SK-N-SH (cell line): ENCODE measurements around the gene RIMS1. TPM values are rescaled to one million over a fixed set of nuclear protein-coding genes. Genes with fewer than 3 reads are reported as not detected.
A peak's percentile ranks its signal among the peaks of the same experiment; 100 is the strongest.

Experiments
- CTCF ChIA-PET: fragments of 300-600, 350-600 bp; formaldehyde crosslinking; extraction: SDS; loops from one replicate; lab custom pipeline; 2021; lab: Yijun Ruan, JAX
- POLR2A ChIA-PET: fragments of 350-600 bp; sonication (Branson Sonifier 250); formaldehyde crosslinking; extraction: SDS; loops from one replicate; lab custom pipeline; 2020; ENCODE audit warnings: antibody characterized with exemption, inconsistent platforms; lab: Yijun Ruan, JAX
- DNase-seq: peaks from one replicate; pipeline ENCODE4 v3.0.0; 2012
- H2AFZ ChIP-seq: fragments of 200-600 bp; sonication (generic); 2 replicates; pipeline ENCODE4 v1.8.1; 2016; ENCODE audit warnings: antibody characterized with exemption, mild to moderate bottlenecking, low read depth
- H3F3A ChIP-seq: fragments of 200-600 bp; sonication (generic); replicated peaks from 2 replicates; pipeline ENCODE3; 2016; ENCODE audit warnings: antibody characterized with exemption, mild to moderate bottlenecking; ENCODE audit not compliant: insufficient read depth
- H3K27ac ChIP-seq, 2 experiments: fragments of 200-500 bp in 1 of 2; fragments of 200-600 bp in 1 of 2; sonication (Bioruptor generic) in 1 of 2; sonication (generic), shearing (Covaris generic) in 1 of 2; 2 replicates each; pipeline versions ENCODE4 v1.5.1 to v1.6.1; 2014 to 2016; ENCODE audit warnings: low read depth in 2 of 2, inconsistent platforms in 1 of 2, low read length in 1 of 2, mild to moderate bottlenecking in 1 of 2, mixed read lengths in 1 of 2
- H3K27me3 ChIP-seq: fragments of 200-600 bp; sonication (generic), shearing (Covaris generic); 2 replicates; pipeline ENCODE4 v1.6.1; 2016; ENCODE audit warnings: mixed run types; ENCODE audit not compliant: insufficient read depth
- H3K36me3 ChIP-seq, 2 experiments: fragments of 200-500 bp in 1 of 2; fragments of 200-600 bp in 1 of 2; sonication (Bioruptor generic) in 1 of 2; sonication (generic) in 1 of 2; replicated peaks in 1 of 2; 2 replicates each; pipeline versions ENCODE3 to v1.5.1; 2014 to 2016; ENCODE audit warnings: low read length in 1 of 2, mild to moderate bottlenecking in 1 of 2; ENCODE audit not compliant: insufficient read depth in 2 of 2, control insufficient read depth in 1 of 2
- H3K4me1 ChIP-seq, 2 experiments: fragments of 200-500 bp in 1 of 2; fragments of 200-600 bp in 1 of 2; sonication (Bioruptor generic) in 1 of 2; sonication (generic), shearing (Covaris generic) in 1 of 2; 2 replicates each; pipeline versions ENCODE4 v1.5.1 to v1.6.1; 2014 to 2016; ENCODE audit warnings: low read depth in 1 of 2, low read length in 1 of 2, mixed run types in 1 of 2; ENCODE audit not compliant: insufficient read depth in 2 of 2, control insufficient read depth in 1 of 2
- H3K4me2 ChIP-seq: fragments of 200-600 bp; sonication (generic), shearing (Covaris generic); 2 replicates; pipeline ENCODE4 v1.6.1; 2017; ENCODE audit warnings: mixed run types
- H3K4me3 ChIP-seq, 2 experiments: fragments of 200-500 bp in 1 of 2; fragments of 200-600 bp in 1 of 2; sonication (Bioruptor generic) in 1 of 2; sonication (generic), shearing (Covaris generic) in 1 of 2; 2 replicates each; pipeline versions ENCODE4 v1.5.1 to v1.8.1; 2014 to 2016; ENCODE audit warnings: low read depth in 2 of 2, inconsistent platforms in 1 of 2, low read length in 1 of 2, mild to moderate bottlenecking in 1 of 2, mixed read lengths in 1 of 2, moderate library complexity in 1 of 2
- H3K79me2 ChIP-seq: fragments of 200-600 bp; sonication (generic); 2 replicates; pipeline ENCODE4 v1.8.1; 2017; ENCODE audit warnings: mild to moderate bottlenecking; ENCODE audit not compliant: insufficient read depth
- H3K9ac ChIP-seq: fragments of 200-600 bp; sonication (generic); 2 replicates; pipeline ENCODE4 v1.6.1; 2017; ENCODE audit warnings: mixed run types
- H3K9me2 ChIP-seq: fragments of 200-600 bp; sonication (generic); 2 replicates; pipeline ENCODE4 v1.6.1; 2017; ENCODE audit warnings: mixed run types
- H3K9me3 ChIP-seq: fragments of 200-600 bp; sonication (generic); 2 replicates; pipeline ENCODE4 v1.6.1; 2017; ENCODE audit warnings: mixed run types, mild to moderate bottlenecking, moderate library complexity
- H4K20me1 ChIP-seq: fragments of 200-600 bp; sonication (generic); 2 replicates; pipeline ENCODE4 v1.6.1; 2017; ENCODE audit warnings: mild to moderate bottlenecking, mixed run types; ENCODE audit not compliant: insufficient read depth
- ELF1 ChIP-seq: IDR thresholded peaks from 2 replicates; pipeline ENCODE4 v1.4.0; 2012
- EP300 ChIP-seq, 2 experiments: IDR thresholded peaks; 2 replicates each; pipeline versions ENCODE4 v1.4.0 to v1.6.1; 2012; ENCODE audit warnings: borderline replicate concordance in 1 of 2, low read depth in 1 of 2, low read length in 1 of 2
- EZH2phosphoT487 ChIP-seq: fragments of 200-600 bp; sonication (generic); IDR thresholded peaks from 2 replicates; pipeline ENCODE4 v1.6.1; 2017; ENCODE audit warnings: low read depth, mixed run types, mild to moderate bottlenecking, antibody characterized with exemption, moderate library complexity, borderline replicate concordance
- FOSL2 ChIP-seq: IDR thresholded peaks from 2 replicates; pipeline ENCODE4 v1.4.0; 2012; ENCODE audit warnings: low read depth, mild to moderate bottlenecking, moderate library complexity, borderline replicate concordance
- GABPA ChIP-seq: IDR thresholded peaks from 2 replicates; pipeline ENCODE4 v1.4.0; 2012; ENCODE audit warnings: low read depth, mild to moderate bottlenecking
- JUND ChIP-seq: IDR thresholded peaks from 2 replicates; pipeline ENCODE4 v1.4.0; 2012
- MAX ChIP-seq: IDR thresholded peaks from 2 replicates; pipeline ENCODE4 v1.4.0; 2012; ENCODE audit warnings: low read depth
- MEF2A ChIP-seq: IDR thresholded peaks from 2 replicates; pipeline ENCODE4 v1.4.0; 2012; ENCODE audit warnings: low read depth, borderline replicate concordance
- MXI1 ChIP-seq: IDR thresholded peaks from 2 replicates; pipeline ENCODE4 v1.6.1; 2012; ENCODE audit warnings: mild to moderate bottlenecking, low read depth, low read length, improper control_type of control experiment
- NFIC ChIP-seq: IDR thresholded peaks from 2 replicates; pipeline ENCODE4 v1.4.0; 2012; ENCODE audit warnings: borderline replicate concordance
- POLR2AphosphoS5 ChIP-seq: IDR thresholded peaks from 2 replicates; pipeline ENCODE4 v1.6.1; 2012; ENCODE audit warnings: low read depth, low read length
- RAD21 ChIP-seq: IDR thresholded peaks from 2 replicates; pipeline ENCODE4 v1.6.1; 2012; ENCODE audit warnings: mild to moderate bottlenecking, low read length
- REST ChIP-seq: IDR thresholded peaks from 2 replicates; pipeline ENCODE4 v1.6.1; 2012; ENCODE audit warnings: mild to moderate bottlenecking, low read depth, low read length, moderate library complexity
- RFX5 ChIP-seq: IDR thresholded peaks from 2 replicates; pipeline ENCODE4 v1.6.1; 2012; ENCODE audit warnings: mild to moderate bottlenecking, improper control_type of control experiment, low read length
- RXRA ChIP-seq: IDR thresholded peaks from 2 replicates; pipeline ENCODE4 v1.4.0; 2012; ENCODE audit warnings: low read depth, mild to moderate bottlenecking, borderline replicate concordance
- SIN3A ChIP-seq: IDR thresholded peaks from 2 replicates; pipeline ENCODE4 v1.6.1; 2012; ENCODE audit warnings: low read depth, mild to moderate bottlenecking, low read length, moderate library complexity, borderline replicate concordance
- SMC3 ChIP-seq: IDR thresholded peaks from 2 replicates; pipeline ENCODE4 v1.6.1; 2012; ENCODE audit warnings: low read depth, low read length, improper control_type of control experiment
- TCF12 ChIP-seq: IDR thresholded peaks from 2 replicates; pipeline ENCODE4 v1.4.0; 2012
- TEAD4 ChIP-seq: IDR thresholded peaks from 2 replicates; pipeline ENCODE4 v1.4.0; 2012; ENCODE audit warnings: mild to moderate bottlenecking, borderline replicate concordance; ENCODE audit not compliant: insufficient read depth
- WGBS: methylation state at CpG from one replicate; pipeline ENCODE4 v1.1.6; 2017; ENCODE audit warnings: low lambda C conversion rate; 5-methylcytosine and 5-hydroxymethylcytosine counted together
- polyA plus RNA-seq, 3 experiments: library from polyadenylated mRNA; depleted of rRNA; stranded (reverse); fragments of >200 nt; gene quantifications; 2 replicates each; pipeline ENCODE4 v1.2.3, GENCODE V29; 2012
- TF ChIP-seq, protein P1 (sequence below): IDR thresholded peaks from 2 replicates; pipeline ENCODE4 v1.4.0; 2012; ENCODE audit warnings: low read depth, borderline replicate concordance
- TF ChIP-seq, protein P2 (sequence below): IDR thresholded peaks from 2 replicates; pipeline ENCODE4; 2012
- TF ChIP-seq, protein P3 (sequence below): fragments of 200-600 bp; sonication (generic); IDR thresholded peaks from 2 replicates; pipeline ENCODE4 v1.6.1; 2017; ENCODE audit warnings: antibody characterized with exemption, mild to moderate bottlenecking, moderate library complexity

RIMS1 gene
- polyA plus RNA-seq, 1 of the 3 experiments (the other 2 are of a cell fraction): 0.20 TPM

DNA sequence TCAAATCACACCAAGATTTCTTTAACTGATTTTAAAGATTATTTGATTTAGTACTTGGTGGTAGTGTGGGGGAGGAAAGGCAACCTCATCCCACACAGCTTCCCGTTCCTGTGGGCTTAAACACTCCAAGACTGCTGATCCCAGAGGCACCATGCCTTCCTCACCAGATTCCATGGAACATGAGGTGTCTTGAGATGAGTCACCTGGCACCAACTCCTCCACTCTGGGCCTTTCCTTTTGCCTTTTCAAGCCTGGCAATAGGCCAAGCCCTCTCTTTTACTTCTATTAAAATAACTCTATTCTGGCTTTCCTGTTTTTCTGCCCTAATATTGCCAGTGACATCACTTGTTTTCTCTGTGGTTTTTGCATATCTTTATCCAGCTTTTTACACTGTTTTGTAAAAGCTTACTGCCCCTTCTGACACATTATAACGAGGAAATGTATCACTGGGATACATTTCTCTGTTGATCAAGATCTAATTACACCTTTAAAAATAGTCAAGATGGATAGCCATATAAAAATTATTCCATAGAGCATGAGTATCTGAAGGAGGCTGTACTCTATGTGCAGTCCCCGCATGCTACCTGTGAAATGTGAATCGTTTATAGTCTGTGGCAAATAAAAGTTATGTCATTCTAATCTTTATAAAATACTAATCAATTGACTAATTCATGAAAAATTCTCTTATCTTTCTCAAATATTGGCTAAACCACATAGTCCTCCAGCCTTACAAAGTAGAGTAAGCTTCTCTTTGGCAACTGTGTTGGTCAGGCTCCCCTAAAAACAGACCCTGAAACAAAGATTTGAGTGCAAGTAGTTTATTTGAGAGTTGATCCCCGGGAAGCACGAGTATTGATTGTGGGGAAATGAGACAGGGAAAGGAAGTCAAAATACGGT, 477.7 kb downstream of the RIMS1 start:
- H3K4me2 ChIP-seq: peak overlapping the region; percentile 49
- no peaks in the 10 kb centered on the region for H3K9me2 ChIP-seq
- no peaks in the 10 kb centered on the region for H3K27me3 ChIP-seq
- H2AFZ ChIP-seq: peak overlapping the region; percentile 45; the same call in 1 of the 2 replicates
- ChIA-PET CTCF (no interaction called here), POLR2A (no interaction called here)
- peaks cover 15% of the 10 kb centered on the region for H3F3A ChIP-seq
- H3K4me1 ChIP-seq: peaks cover 3 to 6% of the 10 kb centered on the region in 2 experiments
- H3K9me3 ChIP-seq: no peaks in the 10 kb centered on the region
- peak overlapping the region in 1 of 2 experiments; percentile 33; a peak in 2 of 4 replicates for H3K4me3 ChIP-seq
- H3K79me2 ChIP-seq: no peaks in the 10 kb centered on the region
- WGBS: 69% methylated on average over 7 of the region's 7 CpGs
- H3K9ac ChIP-seq: peak overlapping the region; percentile 25; the same call in 1 of the 2 replicates
- TF ChIP-seq, protein P1, sequence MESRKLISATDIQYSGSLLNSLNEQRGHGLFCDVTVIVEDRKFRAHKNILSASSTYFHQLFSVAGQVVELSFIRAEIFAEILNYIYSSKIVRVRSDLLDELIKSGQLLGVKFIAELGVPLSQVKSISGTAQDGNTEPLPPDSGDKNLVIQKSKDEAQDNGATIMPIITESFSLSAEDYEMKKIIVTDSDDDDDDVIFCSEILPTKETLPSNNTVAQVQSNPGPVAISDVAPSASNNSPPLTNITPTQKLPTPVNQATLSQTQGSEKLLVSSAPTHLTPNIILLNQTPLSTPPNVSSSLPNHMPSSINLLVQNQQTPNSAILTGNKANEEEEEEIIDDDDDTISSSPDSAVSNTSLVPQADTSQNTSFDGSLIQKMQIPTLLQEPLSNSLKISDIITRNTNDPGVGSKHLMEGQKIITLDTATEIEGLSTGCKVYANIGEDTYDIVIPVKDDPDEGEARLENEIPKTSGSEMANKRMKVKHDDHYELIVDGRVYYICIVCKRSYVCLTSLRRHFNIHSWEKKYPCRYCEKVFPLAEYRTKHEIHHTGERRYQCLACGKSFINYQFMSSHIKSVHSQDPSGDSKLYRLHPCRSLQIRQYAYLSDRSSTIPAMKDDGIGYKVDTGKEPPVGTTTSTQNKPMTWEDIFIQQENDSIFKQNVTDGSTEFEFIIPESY: 0 out of 2 replicates have a peak, but pooled peaks have one; percentile 57
- TF ChIP-seq GABPA (peak; percentile 22; the same call in 1 of the 2 replicates), ELF1 (peak; percentile 26; the same call in 1 of the 2 replicates), SIN3A (no peak), REST (peak; percentile 77; the same call in 1 of the 2 replicates), NFIC (peak; percentile 98), MXI1 (no peak), TEAD4 (peak; percentile 89), EZH2phosphoT487 (no peak), MAX (peak; percentile 91), POLR2AphosphoS5 (peak; percentile 72; the same call in 1 of the 2 replicates), SMC3 (no peak), EP300 (IDR thresholded peaks at IDR 0.05; ENCODE audit: borderline replicate concordance in 1 of 2, low read depth in 1 of 2, low read length in 1 of 2) (peak in 1 of 2 experiments; percentile 90; a peak in 2 of 4 replicates), TCF12 (peak; percentile 90), JUND (peak; percentile 96), FOSL2 (peak; percentile 98), RAD21 (no peak), RFX5 (no peak), RXRA (peak; percentile 47; the same call in 1 of the 2 replicates), MEF2A (peak; percentile 79; the same call in 1 of the 2 replicates)
- TF ChIP-seq, protein P2, sequence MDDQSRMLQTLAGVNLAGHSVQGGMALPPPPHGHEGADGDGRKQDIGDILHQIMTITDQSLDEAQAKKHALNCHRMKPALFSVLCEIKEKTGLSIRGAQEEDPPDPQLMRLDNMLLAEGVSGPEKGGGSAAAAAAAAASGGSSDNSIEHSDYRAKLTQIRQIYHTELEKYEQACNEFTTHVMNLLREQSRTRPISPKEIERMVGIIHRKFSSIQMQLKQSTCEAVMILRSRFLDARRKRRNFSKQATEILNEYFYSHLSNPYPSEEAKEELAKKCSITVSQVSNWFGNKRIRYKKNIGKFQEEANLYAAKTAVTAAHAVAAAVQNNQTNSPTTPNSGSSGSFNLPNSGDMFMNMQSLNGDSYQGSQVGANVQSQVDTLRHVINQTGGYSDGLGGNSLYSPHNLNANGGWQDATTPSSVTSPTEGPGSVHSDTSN: peak; percentile 64
- TF ChIP-seq, protein P3, sequence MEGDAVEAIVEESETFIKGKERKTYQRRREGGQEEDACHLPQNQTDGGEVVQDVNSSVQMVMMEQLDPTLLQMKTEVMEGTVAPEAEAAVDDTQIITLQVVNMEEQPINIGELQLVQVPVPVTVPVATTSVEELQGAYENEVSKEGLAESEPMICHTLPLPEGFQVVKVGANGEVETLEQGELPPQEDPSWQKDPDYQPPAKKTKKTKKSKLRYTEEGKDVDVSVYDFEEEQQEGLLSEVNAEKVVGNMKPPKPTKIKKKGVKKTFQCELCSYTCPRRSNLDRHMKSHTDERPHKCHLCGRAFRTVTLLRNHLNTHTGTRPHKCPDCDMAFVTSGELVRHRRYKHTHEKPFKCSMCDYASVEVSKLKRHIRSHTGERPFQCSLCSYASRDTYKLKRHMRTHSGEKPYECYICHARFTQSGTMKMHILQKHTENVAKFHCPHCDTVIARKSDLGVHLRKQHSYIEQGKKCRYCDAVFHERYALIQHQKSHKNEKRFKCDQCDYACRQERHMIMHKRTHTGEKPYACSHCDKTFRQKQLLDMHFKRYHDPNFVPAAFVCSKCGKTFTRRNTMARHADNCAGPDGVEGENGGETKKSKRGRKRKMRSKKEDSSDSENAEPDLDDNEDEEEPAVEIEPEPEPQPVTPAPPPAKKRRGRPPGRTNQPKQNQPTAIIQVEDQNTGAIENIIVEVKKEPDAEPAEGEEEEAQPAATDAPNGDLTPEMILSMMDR: no peak
- no peaks in the 10 kb centered on the region for H4K20me1 ChIP-seq
- H3K27ac ChIP-seq: peak overlapping the region; percentile 16 to 79
- DNase-seq: no peak
- no peaks in the 10 kb centered on the region for H3K36me3 ChIP-seq
